Neural progenitor cell (in vitro differentiated cells): ENCODE data around the gene RNLS.

Source experiments
- EZH2 ChIP-seq: fragments of 200-600 bp; sonication (generic); IDR thresholded peaks from 2 replicates; pipeline ENCODE4 v1.6.1; 2017; ENCODE audit warnings: antibody characterized with exemption, mild to moderate bottlenecking, moderate library complexity
- TF ChIP-seq, protein P1 (sequence below): fragments of 200-600 bp; sonication (generic); IDR thresholded peaks from 2 replicates; pipeline ENCODE4 v1.5.1; 2017; ENCODE audit warnings: antibody characterized with exemption, mild to moderate bottlenecking

DNA sequence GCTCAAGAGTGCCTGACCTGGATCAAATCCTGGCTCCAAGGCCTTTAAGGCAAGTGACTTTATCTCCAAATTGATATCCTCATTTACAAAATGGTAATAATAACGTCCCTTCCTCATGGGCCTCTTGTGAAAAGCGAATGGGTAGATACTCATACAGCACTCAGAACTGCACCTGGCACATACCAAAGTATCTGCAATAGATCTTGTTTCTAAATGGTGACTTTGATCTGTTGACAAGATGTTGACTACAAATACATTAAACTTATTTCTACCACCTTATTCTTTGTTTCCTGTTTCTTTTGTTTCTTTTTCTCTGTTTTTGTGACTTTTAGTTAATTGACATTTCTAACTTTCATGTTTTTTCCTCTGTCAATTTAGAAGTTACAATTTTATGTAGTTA lies 53.0 kb downstream of the RNLS start:
- TF ChIP-seq, protein P1, sequence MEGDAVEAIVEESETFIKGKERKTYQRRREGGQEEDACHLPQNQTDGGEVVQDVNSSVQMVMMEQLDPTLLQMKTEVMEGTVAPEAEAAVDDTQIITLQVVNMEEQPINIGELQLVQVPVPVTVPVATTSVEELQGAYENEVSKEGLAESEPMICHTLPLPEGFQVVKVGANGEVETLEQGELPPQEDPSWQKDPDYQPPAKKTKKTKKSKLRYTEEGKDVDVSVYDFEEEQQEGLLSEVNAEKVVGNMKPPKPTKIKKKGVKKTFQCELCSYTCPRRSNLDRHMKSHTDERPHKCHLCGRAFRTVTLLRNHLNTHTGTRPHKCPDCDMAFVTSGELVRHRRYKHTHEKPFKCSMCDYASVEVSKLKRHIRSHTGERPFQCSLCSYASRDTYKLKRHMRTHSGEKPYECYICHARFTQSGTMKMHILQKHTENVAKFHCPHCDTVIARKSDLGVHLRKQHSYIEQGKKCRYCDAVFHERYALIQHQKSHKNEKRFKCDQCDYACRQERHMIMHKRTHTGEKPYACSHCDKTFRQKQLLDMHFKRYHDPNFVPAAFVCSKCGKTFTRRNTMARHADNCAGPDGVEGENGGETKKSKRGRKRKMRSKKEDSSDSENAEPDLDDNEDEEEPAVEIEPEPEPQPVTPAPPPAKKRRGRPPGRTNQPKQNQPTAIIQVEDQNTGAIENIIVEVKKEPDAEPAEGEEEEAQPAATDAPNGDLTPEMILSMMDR = no peak
- no peak for TF ChIP-seq EZH2
